Epithelial cell of proximal tubule (primary cell): ENCODE measurements around the gene ZNF567. TPM values are rescaled to one million over a fixed set of nuclear protein-coding genes. Genes with fewer than 3 reads are reported as not detected.
"Not testable (repeated sequence)": the region's sequence is repeated elsewhere in the genome, so short reads cannot be mapped to it uniquely, and the experiment has no call there.

Experiments
- DNase-seq: peaks from one replicate; pipeline ENCODE4 v3.0.0-alpha.2; 2011; ENCODE audit warnings: low read depth
- H3K4me3 ChIP-seq: 2 replicates; pipeline ENCODE4 v1.5.1; 2011; ENCODE audit warnings: low read depth, mild to moderate bottlenecking, low read length
- total RNA-seq: library from RNA; depleted of rRNA; stranded (reverse); fragments of >200 nt; gene quantifications from 2 replicates; pipeline ENCODE4 v1.2.3, GENCODE V29; 2015
- TF ChIP-seq, protein P1 (sequence below): conservative IDR thresholded peaks from 2 replicates; pipeline ENCODE4 v1.5.1; 2012; ENCODE audit warnings: low read depth, mild to moderate bottlenecking, low read length

ZNF567 gene
- total RNA-seq, 1 donor from 2014 or later = 1.7 TPM

DNA sequence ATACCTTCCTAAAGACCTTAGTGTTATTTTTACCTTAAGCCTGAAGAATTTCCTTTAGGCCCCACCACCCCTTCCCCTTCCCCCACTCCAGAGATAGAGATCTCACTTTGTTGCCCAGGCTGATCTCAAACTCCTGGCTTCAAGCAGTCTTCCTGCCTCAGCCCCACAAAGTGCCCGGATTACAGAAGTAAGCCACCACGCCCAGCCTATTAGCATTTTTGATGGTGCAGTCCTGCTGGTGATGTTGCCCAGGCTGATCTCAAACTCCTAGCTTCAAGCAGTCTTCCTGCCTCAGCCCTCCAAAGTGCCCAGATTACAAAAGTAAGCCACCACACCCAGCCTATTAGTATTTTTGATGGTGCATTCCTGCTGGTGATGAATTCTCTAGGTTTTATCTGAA lies 22.0 kb downstream of the ZNF567 start:
- TF ChIP-seq, protein P1, sequence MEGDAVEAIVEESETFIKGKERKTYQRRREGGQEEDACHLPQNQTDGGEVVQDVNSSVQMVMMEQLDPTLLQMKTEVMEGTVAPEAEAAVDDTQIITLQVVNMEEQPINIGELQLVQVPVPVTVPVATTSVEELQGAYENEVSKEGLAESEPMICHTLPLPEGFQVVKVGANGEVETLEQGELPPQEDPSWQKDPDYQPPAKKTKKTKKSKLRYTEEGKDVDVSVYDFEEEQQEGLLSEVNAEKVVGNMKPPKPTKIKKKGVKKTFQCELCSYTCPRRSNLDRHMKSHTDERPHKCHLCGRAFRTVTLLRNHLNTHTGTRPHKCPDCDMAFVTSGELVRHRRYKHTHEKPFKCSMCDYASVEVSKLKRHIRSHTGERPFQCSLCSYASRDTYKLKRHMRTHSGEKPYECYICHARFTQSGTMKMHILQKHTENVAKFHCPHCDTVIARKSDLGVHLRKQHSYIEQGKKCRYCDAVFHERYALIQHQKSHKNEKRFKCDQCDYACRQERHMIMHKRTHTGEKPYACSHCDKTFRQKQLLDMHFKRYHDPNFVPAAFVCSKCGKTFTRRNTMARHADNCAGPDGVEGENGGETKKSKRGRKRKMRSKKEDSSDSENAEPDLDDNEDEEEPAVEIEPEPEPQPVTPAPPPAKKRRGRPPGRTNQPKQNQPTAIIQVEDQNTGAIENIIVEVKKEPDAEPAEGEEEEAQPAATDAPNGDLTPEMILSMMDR = no peak
- H3K4me3 ChIP-seq = no peak overlapping the region
- no peak for DNase-seq

DNA sequence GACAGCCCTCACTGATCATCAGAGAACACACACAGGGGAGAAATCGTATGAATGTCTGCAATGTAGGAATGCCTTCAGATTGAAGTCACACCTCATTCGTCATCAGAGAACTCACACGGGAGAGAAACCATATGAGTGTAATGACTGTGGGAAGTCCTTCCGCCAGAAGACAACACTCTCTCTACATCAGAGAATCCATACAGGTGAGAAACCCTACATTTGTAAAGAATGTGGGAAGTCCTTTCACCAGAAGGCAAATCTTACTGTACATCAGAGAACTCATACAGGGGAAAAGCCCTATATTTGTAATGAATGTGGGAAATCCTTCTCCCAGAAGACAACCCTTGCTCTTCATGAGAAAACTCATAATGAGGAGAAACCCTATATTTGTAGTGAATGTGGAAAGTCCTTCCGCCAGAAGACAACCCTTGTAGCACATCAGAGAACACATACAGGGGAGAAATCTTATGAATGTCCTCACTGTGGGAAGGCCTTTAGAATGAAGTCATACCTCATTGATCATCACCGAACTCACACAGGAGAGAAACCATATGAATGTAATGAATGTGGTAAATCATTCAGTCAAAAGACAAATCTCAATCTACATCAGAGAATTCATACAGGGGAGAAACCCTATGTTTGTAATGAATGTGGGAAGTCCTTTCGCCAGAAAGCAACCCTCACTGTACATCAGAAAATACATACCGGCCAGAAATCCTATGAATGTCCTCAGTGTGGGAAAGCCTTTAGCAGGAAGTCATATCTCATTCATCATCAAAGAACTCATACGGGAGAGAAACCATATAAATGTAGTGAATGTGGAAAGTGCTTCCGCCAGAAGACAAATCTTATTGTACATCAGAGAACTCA lies 32.5 kb downstream of the ZNF567 start:
- DNase-seq = no peak
- TF ChIP-seq, protein P1 = no peak
- H3K4me3 ChIP-seq = no peak overlapping the region

DNA sequence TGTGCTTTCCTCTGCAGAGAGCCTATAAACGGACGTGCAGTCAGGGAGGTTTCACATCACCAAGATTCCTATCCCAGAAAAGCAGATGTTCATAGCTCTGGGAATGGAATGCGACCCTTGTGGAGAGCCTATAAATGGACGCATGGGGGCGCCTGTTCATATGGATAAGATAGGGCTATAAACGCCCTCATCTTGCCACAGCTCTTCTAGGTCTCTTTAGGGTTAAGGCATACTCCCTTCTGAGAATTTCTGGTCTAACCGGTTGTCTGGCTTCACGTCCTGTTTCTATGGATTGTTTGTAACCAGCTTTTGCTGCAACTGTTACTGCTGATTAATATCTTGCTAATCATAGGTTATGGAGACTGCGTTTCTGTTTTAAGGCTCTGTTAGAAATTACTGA lies 48.8 kb downstream of the ZNF567 start:
- DNase-seq, H3K4me3 ChIP-seq: not testable (repeated sequence)

DNA sequence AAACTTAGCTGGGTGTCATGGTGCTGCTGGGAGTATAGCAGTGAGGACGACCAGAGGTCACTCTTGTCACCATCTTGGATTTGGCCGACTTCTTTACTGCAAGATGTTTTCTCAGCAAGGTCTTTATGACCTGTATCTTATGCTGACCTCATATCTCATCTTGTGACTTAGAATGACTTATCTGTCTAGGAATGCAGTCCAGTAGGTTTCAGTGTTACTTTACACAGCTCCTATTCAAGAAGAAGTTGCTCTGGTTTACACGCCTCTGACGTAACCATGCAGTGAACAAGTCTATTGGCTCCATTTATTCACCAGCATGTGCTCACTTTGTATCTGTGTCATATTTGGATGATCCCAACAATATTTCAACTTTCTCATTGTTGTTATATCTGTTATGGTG lies 58.5 kb downstream of the ZNF567 start:
- TF ChIP-seq, protein P1 = no peak
- no peak for DNase-seq
- H3K4me3 ChIP-seq = no peak overlapping the region

DNA sequence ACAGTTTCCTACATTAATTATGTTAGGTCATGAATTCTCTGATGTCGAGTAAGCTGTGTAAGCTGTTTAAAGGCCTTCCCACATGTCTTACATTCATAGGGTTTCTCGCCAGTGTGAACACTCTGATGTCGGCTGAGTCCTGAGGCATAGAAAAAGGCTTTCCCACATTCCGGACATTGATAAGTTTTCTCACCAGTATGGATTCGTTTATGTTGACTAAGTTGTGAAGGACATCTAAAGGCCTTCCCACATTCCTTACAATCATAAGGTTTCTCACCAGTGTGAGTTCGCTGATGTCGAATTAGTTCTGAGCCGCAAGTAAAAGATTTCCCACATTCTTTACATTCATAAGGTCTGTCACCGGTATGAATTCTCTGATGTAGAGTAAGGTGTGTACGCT lies 60.3 kb downstream of the ZNF567 start:
- TF ChIP-seq, protein P1 = no peak
- no peak overlapping the region for H3K4me3 ChIP-seq

DNA sequence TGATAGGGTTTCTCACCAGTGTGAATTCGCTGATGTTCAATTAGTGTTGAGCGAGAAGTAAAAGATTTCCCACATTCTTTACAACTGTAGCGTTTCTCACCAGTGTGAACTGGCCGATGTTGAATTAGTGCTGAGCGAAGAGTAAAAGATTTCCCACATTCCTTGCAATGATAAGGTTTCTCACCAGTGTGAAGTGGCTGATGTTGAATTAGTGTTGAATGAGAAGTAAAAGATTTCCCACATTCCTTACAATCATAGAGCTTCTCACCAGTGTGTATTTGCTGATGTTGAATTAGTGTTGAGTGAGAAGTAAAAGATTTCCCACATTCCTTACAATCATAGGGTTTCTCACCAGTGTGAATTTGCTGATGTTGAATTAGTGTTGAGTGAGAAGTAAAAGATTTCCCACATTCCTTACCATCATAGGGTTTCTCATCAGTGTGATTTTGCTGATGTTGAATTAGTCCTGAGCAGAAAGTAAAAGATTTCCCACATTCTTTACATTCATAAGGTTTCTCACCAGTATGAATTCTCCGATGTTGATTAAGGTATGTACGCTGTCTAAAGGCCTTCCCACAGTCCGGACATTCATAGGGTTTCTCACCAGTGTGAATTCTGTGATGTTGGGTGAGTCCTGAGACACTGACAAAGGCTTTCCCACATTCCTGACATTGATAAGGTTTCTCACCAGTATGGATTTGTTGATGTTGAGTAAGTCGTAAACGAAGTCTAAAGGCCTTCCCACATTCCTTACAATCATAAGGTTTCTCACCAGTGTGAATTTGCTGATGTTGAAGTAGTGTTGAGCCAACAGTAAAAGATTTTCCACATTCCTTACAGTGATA lies 61.2 kb downstream of the ZNF567 start:
- DNase-seq = no peak
- TF ChIP-seq, protein P1 = no peak

More for the DNA sequence above, 60.3 kb downstream of the ZNF567 start:
- no peak for DNase-seq

DNA sequence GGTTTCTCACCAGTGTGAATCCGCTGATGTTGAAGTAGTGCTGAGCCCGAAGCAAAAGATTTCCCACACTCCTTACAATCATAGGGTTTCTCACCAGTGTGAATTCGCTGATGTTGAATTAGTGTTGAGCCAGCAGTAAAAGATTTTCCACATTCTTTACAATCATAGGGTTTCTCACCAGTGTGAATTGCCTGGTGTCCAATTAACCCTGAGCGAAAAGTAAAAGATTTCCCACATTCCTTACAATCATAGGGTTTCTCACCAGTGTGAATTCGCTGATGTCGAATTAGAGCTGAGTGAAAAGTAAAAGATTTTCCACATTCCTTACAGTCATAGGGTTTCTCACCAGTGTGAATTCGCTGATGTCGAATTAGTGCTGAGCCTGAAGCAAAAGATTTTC lies 62.2 kb downstream of the ZNF567 start:
- not testable (repeated sequence) for DNase-seq

More for the DNA sequence above, 61.2 kb downstream of the ZNF567 start:
- H3K4me3 ChIP-seq = no peak overlapping the region

More for the DNA sequence above, 62.2 kb downstream of the ZNF567 start:
- not testable (repeated sequence) for H3K4me3 ChIP-seq
